Measurements from ENCODE around the gene LPAR4.

DNA sequence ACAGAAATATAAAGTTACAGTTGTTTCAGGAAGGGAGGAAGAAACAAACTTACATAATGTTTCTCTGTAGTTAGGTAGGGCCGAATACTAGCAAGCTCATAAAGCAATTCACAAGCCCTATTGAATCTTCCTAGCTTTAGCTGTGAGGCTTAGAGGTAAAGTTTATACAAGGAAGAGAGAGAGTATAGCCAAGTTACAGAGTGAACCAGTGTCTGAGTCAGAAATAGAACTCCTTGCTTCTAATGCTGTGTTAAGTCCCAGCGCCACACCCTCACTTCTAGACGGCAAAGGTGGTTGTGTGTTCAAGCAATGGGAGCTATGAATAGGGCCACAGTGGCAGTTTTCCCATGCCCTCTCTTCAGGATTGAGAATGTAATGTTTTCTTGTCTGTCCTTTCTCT is 6.1 kb downstream of the LPAR4 start:
- TF ChIP-seq, protein P1, sequence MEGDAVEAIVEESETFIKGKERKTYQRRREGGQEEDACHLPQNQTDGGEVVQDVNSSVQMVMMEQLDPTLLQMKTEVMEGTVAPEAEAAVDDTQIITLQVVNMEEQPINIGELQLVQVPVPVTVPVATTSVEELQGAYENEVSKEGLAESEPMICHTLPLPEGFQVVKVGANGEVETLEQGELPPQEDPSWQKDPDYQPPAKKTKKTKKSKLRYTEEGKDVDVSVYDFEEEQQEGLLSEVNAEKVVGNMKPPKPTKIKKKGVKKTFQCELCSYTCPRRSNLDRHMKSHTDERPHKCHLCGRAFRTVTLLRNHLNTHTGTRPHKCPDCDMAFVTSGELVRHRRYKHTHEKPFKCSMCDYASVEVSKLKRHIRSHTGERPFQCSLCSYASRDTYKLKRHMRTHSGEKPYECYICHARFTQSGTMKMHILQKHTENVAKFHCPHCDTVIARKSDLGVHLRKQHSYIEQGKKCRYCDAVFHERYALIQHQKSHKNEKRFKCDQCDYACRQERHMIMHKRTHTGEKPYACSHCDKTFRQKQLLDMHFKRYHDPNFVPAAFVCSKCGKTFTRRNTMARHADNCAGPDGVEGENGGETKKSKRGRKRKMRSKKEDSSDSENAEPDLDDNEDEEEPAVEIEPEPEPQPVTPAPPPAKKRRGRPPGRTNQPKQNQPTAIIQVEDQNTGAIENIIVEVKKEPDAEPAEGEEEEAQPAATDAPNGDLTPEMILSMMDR (optimal IDR thresholded peaks at IDR 0.05 in 1 of 3, IDR thresholded peaks at IDR 0.05 in 1 of 3, conservative IDR thresholded peaks at IDR 0.05 in 1 of 3; ENCODE audit: extremely low read depth in 1 of 3, insufficient read depth in 2 of 3, low read length in 3 of 3): no peak
- TF ChIP-seq EZH2 (IDR thresholded peaks at IDR 0.05; ENCODE audit: low read length): no peak
